ENCODE results near the gene GNA14.

Gene GNA14

DNA sequence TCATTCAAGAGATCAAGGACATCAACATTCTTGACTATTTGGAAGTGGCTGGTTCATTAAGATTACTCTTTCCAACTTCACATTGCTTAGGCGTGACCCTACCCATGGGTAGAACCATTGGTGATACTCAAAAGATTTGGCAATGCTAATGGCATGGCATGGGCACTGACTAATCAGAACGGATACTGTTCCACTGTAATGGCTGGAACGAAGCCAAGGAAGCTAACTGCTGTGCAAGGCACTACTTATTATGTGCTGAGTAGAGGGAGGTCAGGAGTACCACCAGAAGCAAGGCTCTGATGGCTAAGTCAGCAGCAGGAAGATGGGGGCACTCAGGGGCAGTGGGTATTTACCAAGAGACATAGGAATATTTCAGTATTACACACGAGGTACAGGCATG is 31.9 kb downstream of the GNA14 start:
- H3K9me3 Mint-ChIP-seq: peaks cover 3% of the 10 kb centered on the region
- no peak overlapping the region for H3K27ac Mint-ChIP-seq
- no peaks in the 10 kb centered on the region for H3K27me3 Mint-ChIP-seq (ENCODE audit: low read depth)
- peaks cover 6% of the 10 kb centered on the region for H3K4me1 Mint-ChIP-seq
- no peaks in the 10 kb centered on the region for H3K36me3 Mint-ChIP-seq (ENCODE audit: low read depth)
- no peak overlapping the region for H3K4me3 Mint-ChIP-seq
- TF ChIP-seq, protein P1, sequence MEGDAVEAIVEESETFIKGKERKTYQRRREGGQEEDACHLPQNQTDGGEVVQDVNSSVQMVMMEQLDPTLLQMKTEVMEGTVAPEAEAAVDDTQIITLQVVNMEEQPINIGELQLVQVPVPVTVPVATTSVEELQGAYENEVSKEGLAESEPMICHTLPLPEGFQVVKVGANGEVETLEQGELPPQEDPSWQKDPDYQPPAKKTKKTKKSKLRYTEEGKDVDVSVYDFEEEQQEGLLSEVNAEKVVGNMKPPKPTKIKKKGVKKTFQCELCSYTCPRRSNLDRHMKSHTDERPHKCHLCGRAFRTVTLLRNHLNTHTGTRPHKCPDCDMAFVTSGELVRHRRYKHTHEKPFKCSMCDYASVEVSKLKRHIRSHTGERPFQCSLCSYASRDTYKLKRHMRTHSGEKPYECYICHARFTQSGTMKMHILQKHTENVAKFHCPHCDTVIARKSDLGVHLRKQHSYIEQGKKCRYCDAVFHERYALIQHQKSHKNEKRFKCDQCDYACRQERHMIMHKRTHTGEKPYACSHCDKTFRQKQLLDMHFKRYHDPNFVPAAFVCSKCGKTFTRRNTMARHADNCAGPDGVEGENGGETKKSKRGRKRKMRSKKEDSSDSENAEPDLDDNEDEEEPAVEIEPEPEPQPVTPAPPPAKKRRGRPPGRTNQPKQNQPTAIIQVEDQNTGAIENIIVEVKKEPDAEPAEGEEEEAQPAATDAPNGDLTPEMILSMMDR (IDR thresholded peaks at IDR 0.05; ENCODE audit: unreplicated experiment in 3 of 3): no peak

DNA sequence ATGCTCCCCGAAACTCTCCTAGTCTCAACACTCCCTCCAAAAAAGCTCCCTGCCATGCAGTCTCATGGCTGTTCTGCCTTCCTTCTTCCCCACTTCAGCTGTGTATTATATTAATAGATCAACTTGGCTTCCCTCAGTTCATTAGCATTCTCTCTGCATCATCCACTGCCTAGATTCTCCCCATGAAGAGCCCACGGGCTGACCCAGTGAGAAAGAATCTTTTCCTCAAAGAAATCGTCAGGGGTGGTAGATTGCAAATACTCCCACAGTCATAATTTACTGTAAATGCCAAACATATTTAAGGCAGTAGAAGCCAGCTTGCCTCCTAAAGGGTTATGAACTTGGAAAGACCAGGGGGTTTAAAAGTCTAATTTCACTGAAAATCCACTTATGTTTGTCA is 33.5 kb downstream of the GNA14 start:
- H3K36me3 Mint-ChIP-seq (ENCODE audit: low read depth): no peaks in the 10 kb centered on the region
- H3K27ac Mint-ChIP-seq: peak overlapping the region; percentile 67 to 91 (median 83)
- no peaks in the 10 kb centered on the region for H3K27me3 Mint-ChIP-seq (ENCODE audit: low read depth)
- no peak overlapping the region for H3K4me3 Mint-ChIP-seq
- peaks cover 3% of the 10 kb centered on the region for H3K9me3 Mint-ChIP-seq
- TF ChIP-seq, protein P1 (IDR thresholded peaks at IDR 0.05; ENCODE audit: unreplicated experiment in 3 of 3): no peak
- H3K4me1 Mint-ChIP-seq: peaks cover 6% of the 10 kb centered on the region

DNA sequence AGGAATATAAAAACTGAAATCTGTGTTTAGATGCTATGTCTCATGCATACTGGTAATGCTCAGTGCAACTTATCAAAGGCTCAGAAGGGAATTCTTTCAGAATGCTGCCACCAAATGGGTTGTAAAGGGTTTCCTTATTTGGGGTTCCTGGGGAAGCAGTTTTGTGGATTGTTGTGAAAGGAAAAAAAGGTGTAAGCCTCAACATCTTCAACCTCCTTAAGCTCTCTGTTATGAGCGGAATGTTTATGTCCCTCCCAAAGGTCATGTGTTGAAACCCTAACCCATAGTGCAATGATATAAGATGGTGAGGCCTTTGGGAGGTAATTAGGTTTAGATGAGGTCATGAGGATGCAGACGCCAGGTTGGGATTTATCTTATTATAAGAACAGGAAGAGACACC is 41.6 kb downstream of the GNA14 start:
- Mint-ChIP-seq H3K9me3 (no peaks in the 10 kb centered on the region), H3K27me3 (ENCODE audit: low read depth) (no peaks in the 10 kb centered on the region), H3K4me3 (no peak overlapping the region), H3K36me3 (ENCODE audit: low read depth) (no peaks in the 10 kb centered on the region), H3K27ac (peak overlapping the region; percentile 5 to 82 (median 27)), H3K4me1 (peaks cover 12% of the 10 kb centered on the region)
- TF ChIP-seq, protein P1 (IDR thresholded peaks at IDR 0.05; ENCODE audit: unreplicated experiment in 3 of 3): no peak

DNA sequence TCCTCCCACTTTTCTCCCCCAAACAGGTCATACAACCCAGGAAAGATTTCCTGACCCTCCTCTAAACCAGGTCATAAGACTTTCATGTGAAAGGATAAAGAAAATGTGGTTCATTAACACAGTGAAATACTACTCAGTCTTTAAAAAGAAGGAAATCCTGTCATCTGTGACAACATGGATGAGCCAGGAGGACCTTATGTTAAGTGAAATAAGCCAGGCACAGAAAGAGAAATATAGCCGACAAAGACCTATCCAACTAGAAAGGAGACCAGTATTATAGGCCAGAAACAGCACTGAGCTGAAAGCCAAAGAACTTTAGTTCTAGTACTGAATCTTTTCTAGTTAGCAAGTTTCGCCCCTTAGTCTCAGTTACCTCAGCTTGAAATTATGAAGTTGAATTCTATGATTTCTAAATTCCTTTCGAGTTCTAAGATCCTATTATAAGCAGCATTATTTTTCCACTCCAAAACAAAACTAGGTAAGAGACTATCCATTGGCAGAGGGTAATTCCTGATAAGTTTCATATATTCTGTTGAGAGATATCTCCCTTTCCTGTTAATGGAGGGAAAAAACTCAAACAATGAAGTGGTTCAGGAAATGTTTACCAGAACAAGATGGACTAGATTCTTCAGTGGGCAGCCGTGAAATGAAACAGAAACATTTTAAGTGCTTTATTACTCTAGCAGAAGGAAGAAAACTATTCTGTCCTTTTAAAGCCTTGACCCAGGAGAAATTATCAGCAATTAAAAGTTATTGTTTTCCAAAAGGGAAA is 42.5 kb downstream of the GNA14 start:
- TF ChIP-seq, protein P1 (IDR thresholded peaks at IDR 0.05; ENCODE audit: unreplicated experiment in 3 of 3): no peak
- Mint-ChIP-seq H3K27ac (peak overlapping the region; percentile 5 to 82 (median 27)), H3K4me3 (no peak overlapping the region), H3K9me3 (no peaks in the 10 kb centered on the region), H3K27me3 (ENCODE audit: low read depth) (no peaks in the 10 kb centered on the region), H3K4me1 (peaks cover 17% of the 10 kb centered on the region), H3K36me3 (ENCODE audit: low read depth) (no peaks in the 10 kb centered on the region)

DNA sequence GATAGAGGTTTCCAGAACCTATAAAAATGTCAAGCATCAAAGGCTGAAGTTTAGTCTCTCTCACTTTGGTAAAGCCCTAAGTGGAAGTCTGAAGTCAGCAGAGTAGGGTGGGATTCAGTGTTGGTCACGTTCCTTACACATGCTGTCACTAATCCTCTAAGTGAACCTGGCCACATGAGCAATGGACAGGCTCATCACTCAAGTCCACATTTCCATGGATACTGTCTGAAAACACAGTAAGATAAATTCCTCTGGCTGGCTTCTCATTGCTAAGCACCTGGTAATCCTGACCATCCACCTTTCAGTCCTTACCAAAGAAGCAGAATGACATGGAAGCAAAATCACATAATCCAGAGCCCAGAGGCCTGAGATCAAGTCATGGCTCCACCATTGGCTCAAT is 43.8 kb downstream of the GNA14 start:
- Mint-ChIP-seq H3K4me3 (no peak overlapping the region), H3K27ac (peak overlapping the region in 1 of 3 experiments; percentile 47), H3K27me3 (ENCODE audit: low read depth) (no peaks in the 10 kb centered on the region), H3K4me1 (peaks cover 22% of the 10 kb centered on the region), H3K9me3 (no peaks in the 10 kb centered on the region), H3K36me3 (ENCODE audit: low read depth) (no peaks in the 10 kb centered on the region)
- TF ChIP-seq, protein P1 (IDR thresholded peaks at IDR 0.05; ENCODE audit: unreplicated experiment in 3 of 3): no peak

DNA sequence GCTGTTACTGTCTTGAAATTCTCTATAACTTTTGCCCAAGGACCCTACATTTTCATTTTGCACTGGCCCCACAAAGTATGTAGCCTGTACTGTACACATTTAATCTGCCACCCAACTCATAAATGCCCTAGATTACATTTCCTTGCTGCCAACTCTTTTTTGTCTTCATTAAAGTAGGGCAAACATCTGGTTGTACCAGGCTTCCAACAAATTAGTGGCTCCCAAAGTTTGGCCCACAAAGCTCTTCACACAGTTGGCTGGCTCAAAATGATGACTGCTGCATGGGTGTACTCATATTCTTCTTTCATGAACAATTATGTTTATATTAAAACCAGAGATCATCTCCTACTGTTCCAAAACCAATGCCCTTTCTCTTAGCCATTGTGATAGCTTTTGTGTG is 45.3 kb downstream of the GNA14 start:
- TF ChIP-seq, protein P1 (IDR thresholded peaks at IDR 0.05; ENCODE audit: unreplicated experiment in 3 of 3): no peak
- Mint-ChIP-seq H3K4me3 (no peak overlapping the region), H3K36me3 (ENCODE audit: low read depth) (no peaks in the 10 kb centered on the region), H3K27ac (peak overlapping the region in 1 of 3 experiments; percentile 44), H3K9me3 (no peaks in the 10 kb centered on the region), H3K27me3 (ENCODE audit: low read depth) (no peaks in the 10 kb centered on the region), H3K4me1 (peaks cover 37% of the 10 kb centered on the region)

Measured in nephron (organoid).